NCI-H1092 (cell line): ENCODE data around the gene DYNC1I1.
"Not testable (repeated sequence)": the region's sequence is repeated elsewhere in the genome, so short reads cannot be mapped to it uniquely, and the experiment has no call there.

ENCODE experiments used
- DNase-seq: peaks from one replicate; lab custom pipeline; 2025; lab: John Stamatoyannopoulos, UW

DYNC1I1 gene

DNA sequence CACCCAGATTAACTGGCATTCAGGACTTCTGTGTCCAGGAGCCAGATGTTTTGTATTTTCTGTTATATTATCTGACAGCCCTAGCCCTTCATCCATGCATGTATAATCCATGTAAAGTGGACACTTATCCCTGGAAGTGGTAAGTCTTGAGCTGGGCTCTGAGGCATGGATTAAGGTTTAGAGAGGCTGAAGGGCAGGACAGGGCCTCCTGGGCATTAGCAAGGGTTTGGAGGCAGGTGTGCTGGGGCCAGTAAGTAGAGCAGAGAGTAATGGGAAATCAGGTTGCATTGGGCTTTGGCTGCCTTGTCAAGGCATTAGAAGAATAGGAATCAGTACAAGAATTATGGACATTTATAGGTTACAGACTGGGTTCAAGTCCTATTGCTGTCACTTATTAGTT is 138.0 kb downstream of the DYNC1I1 start:
- no peak for DNase-seq

DNA sequence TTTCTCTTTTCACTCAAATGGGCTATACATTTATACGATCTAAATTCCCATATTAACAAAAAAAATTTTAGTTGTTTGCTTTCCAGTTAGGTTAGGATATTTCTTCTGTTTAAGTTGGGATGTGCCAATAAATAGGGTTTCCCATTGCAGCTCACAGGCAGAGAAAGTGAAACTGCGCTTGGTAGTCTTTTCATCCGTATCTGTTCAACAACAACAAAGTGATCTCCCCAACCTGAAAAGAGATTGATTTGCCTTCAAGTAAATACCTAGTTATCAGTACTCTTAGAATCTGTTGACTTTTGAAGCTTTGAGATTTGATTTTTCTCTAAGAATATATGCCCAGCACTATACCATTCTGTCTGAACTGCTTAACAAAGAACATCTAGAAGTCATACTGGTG is 143.4 kb downstream of the DYNC1I1 start:
- no peak for DNase-seq

DNA sequence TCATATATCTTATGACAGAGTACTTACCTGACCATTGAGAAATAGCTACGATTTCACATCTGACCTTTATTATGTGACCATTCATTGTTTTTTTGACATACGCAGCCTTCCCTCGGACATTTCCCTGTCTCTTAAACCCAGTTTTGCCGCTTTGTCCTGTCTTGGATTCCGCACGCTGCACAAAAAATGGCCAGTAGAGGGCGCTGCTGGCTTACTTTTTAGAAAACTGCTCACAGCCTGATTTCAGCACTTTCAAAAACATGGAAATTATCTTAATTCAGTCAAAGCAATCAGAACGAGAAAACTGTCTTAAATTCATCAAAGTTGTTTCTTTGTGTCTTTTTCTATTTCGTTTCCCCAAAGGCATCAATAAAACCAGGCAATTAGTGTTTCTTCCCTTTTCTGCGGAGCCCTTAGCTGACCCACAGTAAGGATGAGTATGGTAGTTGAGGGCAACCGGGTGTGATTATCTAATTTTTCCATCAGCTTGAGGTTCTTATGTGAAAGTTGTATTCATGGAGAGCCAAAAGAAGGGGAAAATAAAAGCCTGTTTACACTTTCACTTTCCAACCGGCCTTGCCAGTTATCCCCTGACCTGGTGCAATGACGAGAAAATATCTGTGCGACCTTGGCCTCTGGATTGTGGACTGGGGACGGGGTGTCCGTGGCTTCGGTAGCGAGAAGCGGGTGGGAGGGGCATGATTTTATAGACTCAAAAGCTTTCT is 144.4 kb downstream of the DYNC1I1 start:
- peak; percentile 78 for DNase-seq

DNA sequence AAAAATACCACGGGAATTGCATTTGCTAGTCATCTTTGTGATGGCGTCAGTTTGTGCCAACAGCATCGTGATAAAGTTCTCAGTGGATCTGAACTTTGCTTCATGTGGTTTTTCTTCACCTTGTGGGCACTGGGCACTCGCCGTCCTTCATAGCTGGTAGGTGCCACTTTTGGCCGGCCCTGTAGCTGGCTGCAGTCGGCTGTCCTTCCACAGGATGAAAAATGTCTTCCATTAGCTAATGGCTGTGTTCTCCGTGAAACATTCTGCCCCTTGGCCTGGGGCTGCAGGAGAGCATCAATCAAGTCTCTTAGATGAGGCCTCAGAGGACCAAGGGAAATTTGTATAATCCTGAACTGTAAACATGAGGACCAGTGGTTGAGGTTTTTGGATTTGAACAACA is 145.3 kb downstream of the DYNC1I1 start:
- DNase-seq = no peak

DNA sequence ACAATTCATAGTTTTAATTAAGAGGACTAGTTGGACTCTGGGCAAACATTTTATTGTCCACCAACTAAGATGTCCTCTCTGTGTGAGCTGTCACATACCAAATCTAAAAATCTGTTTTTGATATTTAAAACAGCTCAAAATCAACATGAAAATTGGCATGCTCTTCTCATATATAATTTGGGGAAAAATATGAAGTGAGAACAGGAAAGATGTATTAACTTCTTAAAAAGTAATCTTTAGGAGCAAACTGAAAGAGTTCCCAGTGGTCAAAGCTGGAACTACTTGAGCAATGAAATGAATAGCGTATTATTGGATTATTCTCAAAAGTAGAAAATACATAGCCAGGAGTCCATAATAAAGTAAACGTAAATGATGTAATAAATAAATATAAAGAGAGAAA is 147.2 kb downstream of the DYNC1I1 start:
- no peak for DNase-seq

DNA sequence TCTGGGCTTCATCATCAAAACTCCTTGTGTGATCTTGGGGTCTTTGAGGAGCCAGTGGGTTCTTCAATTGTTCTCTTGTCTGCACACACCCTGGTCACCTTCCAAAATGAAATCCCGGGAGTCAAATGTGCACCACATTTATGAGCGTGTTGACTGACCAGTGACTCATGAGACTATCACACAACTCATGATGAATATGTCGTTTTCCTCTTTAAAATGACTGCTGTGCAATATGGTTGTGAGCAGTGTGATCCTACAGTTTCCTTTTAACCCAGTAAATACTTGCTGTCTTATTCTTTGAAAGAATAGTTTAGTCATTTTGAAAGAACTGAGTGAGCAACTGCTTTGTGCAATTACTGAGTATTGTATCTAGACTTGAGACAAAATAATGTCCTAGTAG is 149.2 kb downstream of the DYNC1I1 start:
- no peak for DNase-seq

DNA sequence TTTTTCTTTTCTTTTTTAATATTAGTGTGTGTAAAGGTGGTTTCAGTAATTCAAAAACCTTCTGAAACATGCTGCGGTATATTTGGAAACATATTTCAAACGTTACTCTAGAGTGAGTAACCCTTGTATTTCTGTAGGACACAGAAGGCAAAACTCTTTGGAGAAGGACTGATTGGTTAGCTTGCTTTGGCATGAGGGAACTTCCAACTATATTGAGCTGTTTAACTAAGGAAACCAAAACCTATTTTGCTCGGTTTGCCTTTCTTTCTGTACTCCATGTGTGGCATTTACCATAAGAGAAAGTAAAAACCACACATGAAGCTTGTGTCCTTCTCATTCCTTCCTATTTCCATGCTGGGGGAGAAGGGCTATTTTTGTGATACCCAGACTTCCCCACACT is 149.8 kb downstream of the DYNC1I1 start:
- DNase-seq = no peak

DNA sequence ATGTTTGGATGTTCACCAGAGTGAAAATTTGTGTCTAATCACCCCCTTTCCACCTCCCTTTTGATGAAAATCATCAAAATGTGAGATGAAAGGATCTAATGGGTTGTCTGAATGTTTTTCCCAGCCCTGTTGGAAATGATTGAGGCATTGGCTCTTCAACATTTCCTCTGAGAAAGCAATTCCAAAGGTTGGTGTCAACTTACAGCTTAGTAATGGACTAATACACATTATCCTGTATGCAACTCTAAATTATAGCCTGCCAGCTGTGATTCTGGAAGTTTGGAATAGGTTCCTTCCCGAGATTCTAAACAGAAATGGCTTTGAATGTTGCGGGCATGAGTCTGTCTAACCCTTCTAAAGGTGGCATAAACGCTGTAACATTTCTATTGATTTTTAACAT is 152.9 kb downstream of the DYNC1I1 start:
- no peak for DNase-seq

DNA sequence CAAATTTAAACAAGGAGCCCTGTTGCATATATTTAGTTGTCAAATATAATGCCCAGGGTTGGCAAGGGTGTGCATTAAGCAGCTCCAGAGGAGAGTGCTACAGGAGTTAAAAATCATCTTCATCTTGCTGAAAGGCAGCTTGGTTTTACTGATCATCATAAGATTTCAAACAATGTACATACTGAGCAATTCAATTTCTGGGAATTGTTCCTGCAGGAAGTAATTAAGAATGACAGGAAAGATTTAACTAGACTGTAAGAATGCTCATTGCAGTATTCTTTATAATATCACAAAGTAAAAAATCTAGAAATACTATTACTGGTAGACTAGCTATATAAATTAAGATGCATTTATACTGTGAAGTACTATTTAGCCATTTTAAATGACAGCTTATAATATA is 153.6 kb downstream of the DYNC1I1 start:
- no peak for DNase-seq

DNA sequence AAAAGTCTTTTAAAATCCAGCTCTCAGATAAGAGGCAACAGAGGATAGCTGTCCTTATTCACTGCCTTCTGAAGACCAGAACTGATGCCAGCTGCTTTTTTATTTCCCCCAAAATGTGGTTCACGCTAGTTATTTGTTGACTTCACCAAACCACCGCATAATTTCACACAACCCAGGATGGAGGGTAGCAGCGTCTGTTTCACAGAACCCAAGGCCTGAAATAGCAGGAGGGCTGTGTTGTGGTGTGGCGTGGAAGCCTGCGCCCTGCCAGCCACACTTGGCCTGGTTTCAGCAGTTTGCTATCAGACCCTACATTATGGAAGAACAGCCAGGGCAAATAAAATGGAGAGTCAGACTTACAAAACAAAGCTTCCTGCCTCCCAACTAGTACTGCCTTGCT is 155.4 kb downstream of the DYNC1I1 start:
- DNase-seq = peak; percentile 71

DNA sequence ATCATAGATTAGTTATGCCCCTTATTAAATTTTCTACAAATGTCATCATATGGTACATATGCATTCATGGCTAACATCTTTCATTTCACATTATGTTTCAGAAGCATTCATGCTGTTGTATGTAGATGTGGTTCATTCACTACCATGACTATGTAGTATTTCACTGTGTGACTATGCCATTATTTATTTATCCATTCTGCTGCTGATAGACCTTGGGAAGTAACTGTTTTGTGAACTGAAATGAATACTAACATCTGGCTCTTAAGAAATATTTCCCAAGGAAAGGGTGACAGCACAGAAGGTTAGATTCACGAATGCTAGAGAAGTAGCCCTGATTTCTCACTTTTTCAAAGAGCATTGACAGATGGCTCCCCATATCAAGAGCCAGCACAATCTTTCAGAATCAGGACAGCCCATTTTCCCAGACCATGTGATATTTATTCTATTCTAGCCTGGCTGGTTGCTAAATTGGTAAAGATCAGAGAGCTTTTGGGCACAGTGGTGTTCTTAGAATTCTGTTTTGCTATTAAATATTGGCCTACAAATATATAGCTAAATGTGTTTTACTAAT is 157.4 kb downstream of the DYNC1I1 start:
- no peak for DNase-seq

DNA sequence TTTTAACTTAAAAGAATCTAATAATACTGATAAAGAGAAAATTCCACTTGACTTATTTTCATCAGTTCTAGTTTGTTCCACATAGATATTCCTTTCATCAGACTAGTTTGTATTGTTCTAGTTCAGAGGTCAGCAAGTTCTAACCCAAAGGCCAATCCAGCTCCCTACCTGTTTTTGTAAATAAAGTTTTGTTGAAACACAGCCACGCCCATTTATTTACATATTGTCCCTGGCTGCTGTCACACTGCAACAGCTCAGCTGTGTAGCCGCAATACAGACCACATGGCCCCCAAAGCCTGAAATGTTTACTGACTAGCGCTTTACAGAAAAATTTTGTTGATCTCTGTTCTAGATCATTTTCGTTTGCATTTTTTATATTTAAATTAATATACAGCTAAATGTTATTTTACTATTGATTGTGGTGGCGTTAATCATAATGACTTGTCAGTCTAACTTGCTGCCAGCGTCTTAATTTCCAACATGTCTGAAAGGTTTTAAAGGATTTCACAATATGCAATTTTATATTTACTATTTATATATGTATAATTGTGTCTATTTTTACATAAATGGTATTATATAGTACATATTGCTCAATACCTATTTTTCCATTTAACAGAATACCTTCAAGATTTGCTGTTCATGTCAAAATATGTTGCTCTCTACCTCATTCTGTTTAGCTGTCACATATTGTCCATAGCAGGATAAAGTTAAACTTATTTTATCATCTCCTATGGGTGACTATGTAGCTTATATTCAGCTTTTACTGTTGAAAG is 159.3 kb downstream of the DYNC1I1 start:
- DNase-seq = no peak

DNA sequence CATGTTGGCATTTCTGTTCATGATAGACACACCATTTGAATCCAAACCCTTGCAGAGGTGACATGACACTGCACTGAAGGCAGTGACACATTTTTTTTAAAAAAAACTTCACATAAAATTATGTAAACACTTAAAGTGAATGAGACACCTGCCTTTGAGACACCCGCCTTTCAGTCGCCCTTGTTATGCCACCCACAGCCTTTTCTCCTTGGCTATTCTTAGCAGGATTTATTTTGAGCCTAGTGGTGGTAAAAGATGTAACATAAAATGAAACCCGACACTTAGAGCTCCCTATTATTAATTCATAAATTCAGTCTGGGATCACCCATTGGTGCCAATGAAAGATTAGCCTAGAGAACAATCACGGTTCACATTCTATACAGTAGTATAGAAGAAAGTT is 161.3 kb downstream of the DYNC1I1 start:
- peak; percentile 83 for DNase-seq

DNA sequence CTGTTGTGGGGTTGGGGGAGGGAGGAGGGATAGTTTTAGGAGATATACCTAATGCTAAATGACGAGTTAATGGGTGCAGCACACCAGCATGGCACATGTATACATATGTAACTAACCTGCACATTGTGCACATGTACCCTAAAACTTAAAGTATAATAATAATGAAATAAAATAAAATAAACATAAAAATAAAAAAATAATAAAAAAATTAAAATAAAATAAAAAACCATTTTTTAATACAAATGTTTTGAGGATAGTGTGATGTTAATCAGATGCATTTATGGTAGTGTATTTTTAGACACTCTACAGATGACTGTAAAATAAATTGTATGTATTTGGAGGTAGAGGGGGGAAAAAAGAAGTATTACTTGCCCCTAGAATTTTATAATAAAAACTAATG is 172.5 kb downstream of the DYNC1I1 start:
- DNase-seq = not testable (repeated sequence)

DNA sequence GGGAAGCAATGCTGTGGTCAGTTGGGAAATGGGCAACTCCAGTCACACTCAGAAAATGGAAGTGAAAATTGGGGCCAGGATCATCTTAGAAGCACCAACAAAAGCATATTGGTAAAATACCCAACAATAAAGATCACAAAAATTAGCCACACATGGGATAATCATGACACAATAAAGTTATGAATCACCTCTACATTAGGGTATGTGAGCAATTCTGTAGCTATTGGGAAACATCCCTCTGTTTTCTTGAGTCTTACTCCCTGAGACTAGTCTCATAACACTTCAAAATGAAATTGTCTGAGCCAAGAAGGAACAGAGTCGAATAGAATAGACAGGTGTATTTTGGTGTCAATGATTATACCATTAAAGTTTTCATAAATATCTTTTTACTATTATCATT is 178.3 kb downstream of the DYNC1I1 start:
- DNase-seq = no peak

DNA sequence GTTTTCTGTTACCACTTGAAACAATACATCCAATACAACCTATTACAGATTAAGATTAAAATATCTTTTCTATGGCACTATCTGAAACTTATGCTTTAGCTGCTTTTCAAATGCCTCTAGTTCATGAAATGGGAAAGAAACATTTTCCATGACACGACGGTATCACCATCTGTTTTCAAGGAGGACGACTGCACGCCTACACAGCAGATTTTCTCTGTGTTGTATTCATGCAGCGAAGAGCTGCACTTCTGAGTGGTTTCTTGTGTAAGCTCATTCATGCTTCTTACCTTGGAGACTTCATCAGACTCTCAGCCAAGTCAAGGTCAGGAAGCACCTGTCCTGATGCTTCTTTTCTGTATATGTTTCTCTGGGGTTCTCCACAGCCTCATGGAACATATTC is 179.2 kb downstream of the DYNC1I1 start:
- no peak for DNase-seq

DNA sequence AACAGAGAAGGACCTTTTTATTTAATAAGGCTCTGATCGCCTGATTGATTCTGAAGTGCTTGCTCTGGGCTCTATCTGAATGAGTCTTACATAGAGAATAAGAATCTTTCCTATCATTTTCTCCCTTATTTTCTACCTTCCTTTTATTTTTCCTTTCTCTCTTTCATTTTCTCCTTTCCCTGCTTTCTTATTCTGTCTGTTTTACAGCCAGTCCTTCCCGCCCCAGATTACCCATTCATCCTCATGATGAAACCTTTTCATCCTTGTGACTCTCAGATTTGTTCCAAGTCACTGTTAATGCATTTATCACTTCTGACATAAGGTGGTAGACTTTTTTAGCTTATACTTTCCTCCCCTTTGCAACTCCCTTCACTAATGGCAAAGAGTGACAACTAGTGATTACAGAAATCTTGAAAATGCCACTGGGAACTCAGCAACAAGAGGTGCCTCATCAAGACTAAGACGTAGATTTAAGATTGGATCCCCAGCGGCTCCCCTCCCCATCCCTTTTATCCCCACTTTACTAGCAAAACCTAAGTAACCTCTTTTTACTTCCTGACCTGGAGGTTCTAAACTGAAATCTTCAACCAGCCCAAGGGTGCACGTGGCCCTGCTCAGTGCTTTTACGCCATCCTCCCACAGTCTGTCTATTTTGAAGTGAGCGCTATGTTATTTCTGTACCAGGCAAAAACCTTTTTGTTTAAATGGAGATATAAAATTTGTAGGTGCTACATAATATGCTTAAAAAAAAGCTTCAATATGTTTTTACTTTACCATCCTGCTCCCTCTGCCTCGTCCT is 179.8 kb downstream of the DYNC1I1 start:
- no peak for DNase-seq

DNA sequence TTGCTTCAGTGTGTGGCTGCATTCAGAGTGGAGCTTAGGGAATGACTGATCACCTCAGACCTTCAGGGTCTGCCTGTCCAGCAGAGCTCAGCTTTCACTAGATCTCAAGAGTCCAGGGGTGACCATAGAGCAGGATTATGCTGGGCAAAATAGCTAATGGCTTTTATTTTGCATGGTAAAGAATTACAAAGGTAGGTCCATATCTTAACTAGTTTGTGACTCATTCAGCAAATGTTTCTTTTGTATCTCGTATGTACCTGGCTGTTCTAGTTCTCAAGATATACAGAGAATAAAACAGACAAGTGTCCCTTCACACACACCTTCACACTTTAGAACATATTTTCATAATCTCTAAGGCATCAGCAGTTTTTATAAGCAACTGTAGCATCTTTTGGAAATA is 180.5 kb downstream of the DYNC1I1 start:
- no peak for DNase-seq

DNA sequence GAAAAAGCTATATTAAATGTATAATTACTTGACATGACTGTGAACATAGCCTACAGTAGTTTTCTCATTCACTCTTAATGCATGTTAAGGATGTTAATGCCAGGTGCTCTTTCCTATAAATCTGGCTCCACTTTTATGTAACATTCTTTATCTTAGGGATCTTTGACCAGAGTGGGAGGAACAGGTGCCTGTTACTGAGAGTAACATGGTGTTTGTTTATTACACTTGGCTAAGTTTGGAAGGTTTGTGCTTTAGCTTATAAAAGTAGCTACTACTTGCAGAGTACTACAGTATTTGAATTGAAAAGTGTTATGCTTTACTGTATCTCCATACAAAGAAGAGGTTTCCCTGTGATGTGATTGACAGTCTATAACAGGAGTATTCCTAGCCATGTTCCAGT is 183.4 kb downstream of the DYNC1I1 start:
- no peak for DNase-seq

DNA sequence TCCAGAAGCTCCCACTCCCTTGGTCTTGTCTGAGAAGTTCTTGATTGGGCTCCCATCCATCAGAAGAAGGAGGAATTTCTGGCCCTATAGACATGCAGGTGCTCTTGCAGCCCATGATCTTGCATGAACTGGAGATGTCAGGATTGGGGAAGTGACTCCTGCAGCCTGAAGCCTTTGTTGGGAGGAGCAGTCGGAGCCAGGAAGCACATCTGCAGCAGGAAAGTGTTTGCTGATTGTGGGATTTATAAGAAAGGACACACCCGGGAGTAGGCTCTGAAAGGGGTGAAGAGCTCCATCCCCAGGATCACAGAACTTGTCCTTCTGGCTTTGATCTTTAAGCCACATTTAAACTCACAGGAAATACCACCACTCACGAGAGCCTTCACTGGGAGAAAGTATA is 185.2 kb downstream of the DYNC1I1 start:
- DNase-seq = no peak

DNA sequence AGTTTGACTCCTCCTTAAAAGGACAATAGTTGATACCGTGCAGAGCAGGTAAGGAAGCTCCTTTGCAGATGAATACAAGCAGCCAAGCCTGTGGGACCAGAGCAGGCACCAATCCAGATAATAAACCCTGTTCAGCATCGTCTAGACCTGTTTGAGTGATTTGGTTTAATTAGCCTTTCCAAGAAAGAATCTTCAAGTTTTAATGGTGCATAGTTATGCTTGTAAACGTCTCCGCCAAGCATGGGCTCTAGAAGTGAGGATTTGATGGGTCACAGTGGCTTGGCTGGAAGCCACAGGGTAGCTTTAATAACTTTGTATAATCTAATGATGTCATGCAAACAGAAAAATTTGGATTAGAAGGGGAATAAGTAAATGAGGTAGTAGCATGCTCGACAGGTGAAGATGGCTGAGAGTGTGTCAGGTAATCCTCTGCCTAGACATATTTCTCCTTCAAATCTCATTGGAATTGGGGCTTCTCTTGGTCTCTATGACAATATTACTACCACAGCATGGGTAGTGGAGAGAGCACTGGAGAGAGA is 188.4 kb downstream of the DYNC1I1 start:
- no peak for DNase-seq

DNA sequence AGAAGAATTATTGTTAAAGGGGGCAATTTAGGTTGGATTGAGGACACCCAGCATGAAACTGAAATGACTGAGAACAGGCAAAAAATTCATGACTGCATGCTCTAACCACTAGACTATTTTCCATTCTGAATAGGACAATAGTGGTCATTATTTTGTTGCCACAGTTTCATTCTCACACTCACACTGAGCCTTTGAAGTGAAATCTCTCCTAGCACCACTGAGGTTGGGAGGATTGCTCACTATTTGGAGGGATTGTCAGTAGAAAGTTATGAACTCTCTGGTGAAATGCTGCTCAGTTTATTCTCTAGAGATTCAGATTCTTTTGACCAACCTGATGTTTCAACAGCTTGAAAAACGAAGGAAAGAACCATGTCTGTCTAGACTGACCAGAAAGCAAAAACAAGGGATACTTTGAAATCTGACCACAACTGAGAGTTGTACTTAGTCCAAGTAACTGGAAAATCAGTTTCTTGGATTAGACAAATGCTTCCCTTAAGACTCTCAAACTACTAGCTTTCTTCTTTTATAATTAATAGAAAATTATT is 191.2 kb downstream of the DYNC1I1 start:
- DNase-seq = no peak
